Natural killer cell (primary cell): ENCODE results near the gene PREX1. TPM values are rescaled to one million over a fixed set of nuclear protein-coding genes. Genes with fewer than 3 reads are reported as not detected.

Experiments
- ATAC-seq, 3 donors: fragments of 150-1000 bp in 2 of 3; fragments of 200-7000 bp in 1 of 3; cut with Tn5 transposase; 1 replicate in 1 of 3; 2 replicates in 2 of 3; pipeline ENCODE4 v1.10.0; 2021; ENCODE audit warnings: mild to moderate bottlenecking in 2 of 3, moderate library complexity in 2 of 3
- DNase-seq, 2 donors: peaks; one replicate each; pipeline versions ENCODE4 v3.0.0 to v3.0.0-alpha.2; 2013 to 2021; ENCODE audit warnings: mixed read lengths in 1 of 2
- H3K27ac ChIP-seq: one replicate; pipeline ENCODE4 v1.5.1; 2013; ENCODE audit warnings: mild to moderate bottlenecking, low read length
- H3K27me3 ChIP-seq: one replicate; pipeline ENCODE4 v1.6.1; 2013; ENCODE audit warnings: low read length; ENCODE audit not compliant: control insufficient read depth, insufficient read depth
- H3K36me3 ChIP-seq: one replicate; pipeline ENCODE4 v1.6.1; 2013; ENCODE audit warnings: low read length; ENCODE audit not compliant: control insufficient read depth, insufficient read depth
- H3K4me1 ChIP-seq: one replicate; pipeline ENCODE4 v1.6.1; 2013; ENCODE audit warnings: low read length; ENCODE audit not compliant: control insufficient read depth, insufficient read depth
- H3K4me3 ChIP-seq: one replicate; pipeline ENCODE4 v1.5.1; 2013; ENCODE audit warnings: low read length
- H3K9me3 ChIP-seq: one replicate; pipeline ENCODE4 v1.6.1; 2013; ENCODE audit warnings: low read length; ENCODE audit not compliant: control insufficient read depth, insufficient read depth
- H3K27ac Mint-ChIP-seq, 2 donors: one replicate each; pipeline ENCODE4 v1.8.0; 2022; ENCODE audit warnings: mild to moderate bottlenecking in 2 of 2, mixed read lengths in 2 of 2, moderate library complexity in 1 of 2
- H3K27me3 Mint-ChIP-seq, 2 donors: one replicate each; pipeline ENCODE4 v1.8.0; 2022; ENCODE audit warnings: low read depth in 2 of 2, mixed read lengths in 2 of 2
- H3K36me3 Mint-ChIP-seq: one replicate; pipeline ENCODE4 v1.8.0; 2022; ENCODE audit warnings: mixed read lengths
- H3K4me1 Mint-ChIP-seq, 2 donors: one replicate each; pipeline ENCODE4 v1.8.0; 2022; ENCODE audit warnings: mixed read lengths in 2 of 2
- H3K4me3 Mint-ChIP-seq: one replicate; pipeline ENCODE4 v1.8.0; 2022; ENCODE audit warnings: mild to moderate bottlenecking, moderate library complexity, mixed read lengths
- H3K9me3 Mint-ChIP-seq, 2 donors: one replicate each; pipeline ENCODE4 v1.8.0; 2022; ENCODE audit warnings: mixed read lengths in 2 of 2
- CTCF ChIP-seq: fragments of 200-600 bp; IDR thresholded peaks from one replicate; pipeline ENCODE4 v1.8.0; 2022; ENCODE audit warnings: antibody characterized with exemption
- WGBS: methylation state at CpG from one replicate; pipeline ENCODE4 v1.1.7; 2013; ENCODE audit warnings: missing lambda C conversion rate; ENCODE audit not compliant: insufficient coverage; 5-methylcytosine and 5-hydroxymethylcytosine counted together
- intact Hi-C: fragments of 100-400 bp; cut with micrococcal nuclease; formaldehyde crosslinking; loops from one replicate; pipeline ENCODE4 v1.14.2; 2022
- total RNA-seq, 4 donors: library from RNA; stranded (reverse); fragments of 120-200 nt in 1 of 4; gene quantifications; one replicate each; pipeline versions ENCODE4 v1.2.3 to v1.2.4, GENCODE V29; 2013 to 2022

The PREX1 gene
- total RNA-seq, 3 donors from 2014 or later (not counting 1 experiment from before 2014, with no cell fraction given), result 382 to 392 (median 389) TPM

DNA sequence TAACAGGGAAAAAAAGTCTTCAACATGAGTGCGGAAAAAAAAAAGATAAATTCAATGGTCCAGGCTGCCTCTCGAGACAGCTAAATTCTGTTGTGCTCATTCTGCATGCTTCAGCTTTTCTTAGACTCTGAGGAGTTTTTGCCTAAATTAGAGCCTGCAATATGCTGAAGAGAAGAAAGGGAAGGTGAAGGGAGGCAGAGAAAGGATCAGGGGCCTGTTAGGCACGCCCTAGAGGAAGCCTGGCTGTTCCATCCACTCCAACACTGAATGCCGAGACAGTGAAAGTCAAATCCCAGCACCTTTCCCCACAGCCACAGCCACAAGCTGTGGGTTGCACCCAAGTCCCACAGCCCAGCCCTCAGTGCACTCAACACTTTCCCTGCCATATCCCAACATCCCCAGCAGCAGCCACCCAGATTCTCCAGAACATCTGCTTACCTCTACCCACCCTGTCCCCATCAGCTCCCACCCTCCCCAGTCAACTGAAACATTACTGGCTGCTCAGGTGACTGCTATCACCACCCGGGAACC is 37.3 kb downstream of the PREX1 start:
- 50% methylated on average over 4 of the region's 5 CpGs for WGBS
- intact Hi-C loops, result loop anchor here (2.0 to 5.0 kb wide), 2 partner anchors 14 to 133 kb away; no protein-coding TSS in a partner anchor
- Histone ChIP-seq H3K27me3 (no peaks in the 10 kb centered on the region), H3K36me3 (peaks cover 4% of the 10 kb centered on the region), H3K9me3 (no peaks in the 10 kb centered on the region), H3K4me3 (no peak overlapping the region), H3K27ac (no peak overlapping the region), H3K4me1 (peaks cover 86% of the 10 kb centered on the region)
- H3K9me3 Mint-ChIP-seq, result no peaks in the 10 kb centered on the region
- no peaks in the 10 kb centered on the region for H3K36me3 Mint-ChIP-seq
- DNase-seq (no peak), ATAC-seq (no peak)
- no peak overlapping the region for H3K27ac Mint-ChIP-seq
- no peaks in the 10 kb centered on the region for H3K27me3 Mint-ChIP-seq
- TF ChIP-seq CTCF, result no peak
- H3K4me1 Mint-ChIP-seq, result peaks cover 0 to 99% of the 10 kb centered on the region in 2 donors
- H3K4me3 Mint-ChIP-seq, result peak overlapping the region; percentile 67

DNA sequence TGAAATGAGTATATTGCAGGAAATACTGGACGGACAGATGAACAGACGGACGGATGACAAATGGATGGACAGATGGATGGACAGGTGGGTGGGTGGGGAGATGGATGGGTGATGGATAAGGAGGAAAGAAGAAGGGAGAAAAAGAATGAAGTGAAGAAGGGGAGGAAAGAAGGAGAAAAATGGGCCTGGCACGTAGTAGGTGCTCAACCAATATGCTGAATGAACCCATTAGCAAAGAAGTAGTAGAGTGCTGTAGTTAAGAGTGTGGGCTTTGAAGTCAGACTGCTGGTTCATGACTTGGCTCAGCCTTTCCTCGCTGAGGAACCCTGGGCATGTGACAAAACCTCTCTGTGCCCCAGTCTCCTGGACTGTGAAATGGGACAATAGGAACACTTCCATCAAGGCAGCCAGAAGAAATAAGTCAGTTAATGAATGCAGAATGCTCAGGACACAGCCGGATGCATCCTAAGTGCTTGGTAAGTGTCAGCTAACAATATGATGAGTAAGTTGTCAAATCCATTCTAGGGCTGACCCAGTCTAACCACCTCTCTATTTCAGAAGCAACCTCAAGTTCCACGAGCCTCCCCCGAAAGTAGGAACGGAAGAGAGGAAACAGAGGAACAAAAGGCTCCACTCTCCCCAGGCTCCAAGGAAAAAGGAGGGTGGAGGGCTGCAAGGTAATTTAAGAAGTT is 37.9 kb downstream of the PREX1 start:
- Mint-ChIP-seq H3K4me3 (peak overlapping the region; percentile 67), H3K9me3 (no peaks in the 10 kb centered on the region), H3K4me1 (peaks cover 0 to 99% of the 10 kb centered on the region in 2 donors), H3K36me3 (no peaks in the 10 kb centered on the region), H3K27me3 (no peaks in the 10 kb centered on the region), H3K27ac (no peak overlapping the region)
- Histone ChIP-seq H3K36me3 (peaks cover 2% of the 10 kb centered on the region), H3K4me3 (no peak overlapping the region), H3K27me3 (no peaks in the 10 kb centered on the region), H3K9me3 (no peaks in the 10 kb centered on the region), H3K4me1 (peaks cover 86% of the 10 kb centered on the region), H3K27ac (no peak overlapping the region)
- no peak for ATAC-seq
- intact Hi-C loops, result loop anchor here (2.0 to 5.0 kb wide), 3 partner anchors 15 to 133 kb away; no protein-coding TSS in a partner anchor
- DNase-seq, result no peak
- no peak for TF ChIP-seq CTCF
- WGBS, result 76% methylated on average over 6 of the region's 9 CpGs

GRCh38 chr20:48789185-48789668 is 38.6 kb downstream of the PREX1 start:
- H3K9me3 Mint-ChIP-seq, result no peaks in the 10 kb centered on the region
- no peaks in the 10 kb centered on the region for H3K9me3 ChIP-seq
- H3K4me1 ChIP-seq, result peaks cover 86% of the 10 kb centered on the region
- no peak for TF ChIP-seq CTCF
- H3K27me3 ChIP-seq, result no peaks in the 10 kb centered on the region
- H3K27me3 Mint-ChIP-seq, result no peaks in the 10 kb centered on the region
- H3K27ac ChIP-seq, result peak overlapping the region; percentile 19
- H3K4me3 Mint-ChIP-seq, result peak overlapping the region; percentile 67
- WGBS, result 70% methylated on average over 5 of the region's 6 CpGs
- no peaks in the 10 kb centered on the region for H3K36me3 Mint-ChIP-seq
- peaks cover 2% of the 10 kb centered on the region for H3K36me3 ChIP-seq
- H3K27ac Mint-ChIP-seq, result no peak overlapping the region
- DNase-seq (no peak), ATAC-seq (peak in 1 of 3 donors; percentile 5)
- peaks cover 0 to 98% of the 10 kb centered on the region in 2 donors for H3K4me1 Mint-ChIP-seq
- H3K4me3 ChIP-seq, result no peak overlapping the region
- intact Hi-C loops, result loop anchor here (2.0 kb wide), 1 partner anchor 14 kb away; no protein-coding TSS in a partner anchor
